Neuronal stem cell (in vitro differentiated cells): ENCODE data around the gene IFIT2.

Experiments
- DNase-seq: peaks from one replicate; pipeline ENCODE4 v3.0.0-alpha.2; 2013; ENCODE audit warnings: low spot score
- H2AFZ ChIP-seq: one replicate; pipeline ENCODE4 v1.6.1; 2013; ENCODE audit warnings: mild to moderate bottlenecking, low read length, inconsistent platforms
- H2AK5ac ChIP-seq: 2 replicates; pipeline ENCODE4 v1.6.1; 2013; ENCODE audit warnings: low read depth, mild to moderate bottlenecking, inconsistent platforms, low read length, moderate library complexity, mixed read lengths
- H2BK120ac ChIP-seq: 2 replicates; pipeline ENCODE4 v1.6.1; 2013; ENCODE audit warnings: low read depth, mild to moderate bottlenecking, inconsistent platforms, low read length, moderate library complexity, mixed read lengths
- H2BK12ac ChIP-seq: one replicate; pipeline ENCODE4 v1.6.1; 2013; ENCODE audit warnings: low read length, inconsistent platforms
- H2BK15ac ChIP-seq: 2 replicates; pipeline ENCODE4 v1.6.1; 2013; ENCODE audit warnings: mild to moderate bottlenecking, low read length, inconsistent platforms, mixed read lengths
- H2BK5ac ChIP-seq: one replicate; pipeline ENCODE4 v1.6.1; 2013; ENCODE audit warnings: inconsistent platforms, mild to moderate bottlenecking, low read length, moderate library complexity
- H3K14ac ChIP-seq: one replicate; pipeline ENCODE4 v1.6.1; 2013; ENCODE audit warnings: low read length, inconsistent platforms
- H3K18ac ChIP-seq: 2 replicates; pipeline ENCODE4 v1.6.1; 2013; ENCODE audit warnings: low read length, inconsistent platforms
- H3K23ac ChIP-seq: 2 replicates; pipeline ENCODE4 v1.6.1; 2013; ENCODE audit warnings: low read depth, mild to moderate bottlenecking, mixed read lengths, low read length, inconsistent platforms; ENCODE audit not compliant: poor library complexity
- H3K27ac ChIP-seq: replicated peaks from 3 replicates; pipeline ENCODE4 v1.5.1; 2013; ENCODE audit warnings: low read length, inconsistent platforms
- H3K27me3 ChIP-seq, 3 experiments: 2 replicates each; pipeline ENCODE4 v1.6.1; 2013; ENCODE audit warnings: low read length in 3 of 3, mild to moderate bottlenecking in 2 of 3, inconsistent platforms in 1 of 3, low read depth in 1 of 3, mixed read lengths in 1 of 3, moderate library complexity in 1 of 3; ENCODE audit not compliant: control insufficient read depth in 3 of 3, insufficient read depth in 3 of 3
- H3K36me3 ChIP-seq, 2 donors: replicated peaks in 1 of 2; 2 replicates each; pipeline ENCODE4 v1.6.1; 2013; ENCODE audit warnings: low read length in 2 of 2; ENCODE audit not compliant: control insufficient read depth in 2 of 2, insufficient read depth in 2 of 2
- H3K4ac ChIP-seq: 2 replicates; pipeline ENCODE4 v1.6.1; 2013; ENCODE audit warnings: inconsistent platforms, mild to moderate bottlenecking, low read length, moderate library complexity
- H3K4me1 ChIP-seq, 2 donors: 1 replicate in 1 of 2; 2 replicates in 1 of 2; pipeline ENCODE4 v1.6.1; 2013; ENCODE audit warnings: low read length in 2 of 2, low read depth in 1 of 2; ENCODE audit not compliant: control insufficient read depth in 2 of 2, insufficient read depth in 1 of 2
- H3K4me2 ChIP-seq: one replicate; pipeline ENCODE4 v1.6.1; 2013; ENCODE audit warnings: mild to moderate bottlenecking, low read length, inconsistent platforms; ENCODE audit not compliant: insufficient read depth, poor library complexity, severe bottlenecking
- H3K4me3 ChIP-seq, 2 donors: 2 replicates each; pipeline ENCODE4 v1.5.1; 2013; ENCODE audit warnings: low read length in 2 of 2, mild to moderate bottlenecking in 2 of 2, inconsistent platforms in 1 of 2, moderate library complexity in 1 of 2
- H3K79me1 ChIP-seq: one replicate; pipeline ENCODE4 v1.6.1; 2013; ENCODE audit warnings: low read depth, mild to moderate bottlenecking, inconsistent platforms, low read length, moderate library complexity
- H3K9ac ChIP-seq: one replicate; pipeline ENCODE4 v1.6.1; 2013; ENCODE audit warnings: mild to moderate bottlenecking, low read depth, low read length, inconsistent platforms; ENCODE audit not compliant: poor library complexity
- H3K9me3 ChIP-seq, 2 donors: replicated peaks in 1 of 2; 2 replicates each; pipeline versions ENCODE3 to v1.6.1; 2013; ENCODE audit warnings: low read length in 2 of 2, mild to moderate bottlenecking in 2 of 2, inconsistent platforms in 1 of 2, low read depth in 1 of 2, mixed read lengths in 1 of 2, moderate library complexity in 1 of 2; ENCODE audit not compliant: control insufficient read depth in 2 of 2, insufficient read depth in 1 of 2
- H4K8ac ChIP-seq: one replicate; pipeline ENCODE4 v1.6.1; 2013; ENCODE audit warnings: low read depth, mild to moderate bottlenecking, inconsistent platforms, low read length, moderate library complexity
- H4K91ac ChIP-seq: one replicate; pipeline ENCODE4 v1.6.1; 2013; ENCODE audit warnings: low read length, low read depth, mild to moderate bottlenecking, inconsistent platforms; ENCODE audit not compliant: poor library complexity
- WGBS, 2 donors: extraction: QIAGEN DNeasy Blood & Tissue Kit; methylation state at CpG; one replicate each; pipeline ENCODE4 v1.1.7; 2013; ENCODE audit warnings: missing lambda C conversion rate in 2 of 2, mixed read lengths in 1 of 2; ENCODE audit not compliant: insufficient read length in 2 of 2, insufficient replicate concordance in 1 of 2; ENCODE audit errors: extremely low coverage in 2 of 2; 5-methylcytosine and 5-hydroxymethylcytosine counted together

The IFIT2 gene

DNA sequence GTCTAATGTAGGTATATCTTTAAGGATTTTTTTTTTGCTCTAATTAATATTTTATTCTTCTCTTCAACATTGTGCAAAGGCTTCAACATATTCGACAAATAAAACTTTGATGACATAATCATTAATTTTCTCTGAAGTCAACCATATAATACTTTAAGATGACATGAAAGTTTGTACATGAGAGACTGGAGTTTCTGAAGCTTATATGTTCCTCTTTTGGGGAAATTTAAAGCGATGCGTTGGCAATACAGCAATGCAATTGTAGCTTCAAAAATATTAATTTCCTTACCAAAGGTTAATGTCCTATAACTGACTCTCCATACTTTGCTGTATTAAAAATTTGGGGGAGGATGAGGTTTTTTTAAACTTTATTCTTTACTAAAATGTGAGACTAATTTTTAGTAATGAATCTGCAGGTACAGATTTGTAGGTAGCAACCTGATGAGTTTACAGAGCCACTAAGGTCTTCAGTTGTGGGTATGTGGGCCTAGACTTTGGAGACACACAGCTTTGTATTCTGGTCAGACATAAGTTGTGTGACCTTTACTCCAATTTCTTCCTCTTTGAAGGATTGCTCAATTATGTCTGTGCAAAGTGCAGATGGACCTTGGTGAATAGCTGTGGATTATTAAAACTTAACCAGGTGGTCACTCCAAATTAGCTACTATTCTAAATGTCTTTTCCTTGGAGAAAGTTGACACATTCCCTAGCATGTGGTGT lies 32.3 kb upstream of the IFIT2 start:
- DNase-seq: no peak
- no peak overlapping the region for H2BK120ac ChIP-seq
- WGBS, 2 donors: no CpG with 5 or more reads among the region's 3 CpGs

DNA sequence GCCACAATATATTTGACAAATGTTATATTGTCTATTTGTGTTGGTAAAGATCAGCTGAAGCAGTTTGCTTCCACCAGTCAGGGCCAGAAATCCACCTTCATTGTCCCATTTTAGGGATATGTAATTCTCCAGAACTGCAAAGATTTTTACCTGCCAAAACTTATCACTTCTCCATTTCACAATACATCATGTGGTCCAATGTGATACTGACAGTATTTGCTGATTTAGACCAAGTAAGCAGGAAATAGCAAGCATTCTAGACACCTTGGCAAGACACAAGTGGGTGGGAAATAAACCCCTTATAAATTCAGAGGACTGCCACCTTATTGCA lies 31.7 kb upstream of the IFIT2 start:
- no peak overlapping the region for H3K23ac ChIP-seq
- no peaks in the 10 kb centered on the region for H3K79me1 ChIP-seq
- H2BK12ac ChIP-seq: no peak overlapping the region
- H3K4ac ChIP-seq: no peak overlapping the region
- no peak for DNase-seq
- H3K4me2 ChIP-seq: no peak overlapping the region
- no peak overlapping the region for H2AFZ ChIP-seq
- H2BK5ac ChIP-seq: no peak overlapping the region
- no peak overlapping the region for H3K18ac ChIP-seq
- H2BK15ac ChIP-seq: no peak overlapping the region
- no peak overlapping the region for H3K14ac ChIP-seq
- H3K9me3 ChIP-seq: no peaks in the 10 kb centered on the region
- no peak overlapping the region for H2AK5ac ChIP-seq
- no peak overlapping the region for H3K27ac ChIP-seq
- H4K91ac ChIP-seq: no peak overlapping the region
- H3K9ac ChIP-seq: no peak overlapping the region
- no peaks in the 10 kb centered on the region for H3K27me3 ChIP-seq
- no peak overlapping the region for H2BK120ac ChIP-seq
- no peaks in the 10 kb centered on the region for H3K36me3 ChIP-seq
- no peak overlapping the region for H4K8ac ChIP-seq
- peaks cover 2 to 3% of the 10 kb centered on the region in 2 donors for H3K4me1 ChIP-seq
- no peak overlapping the region for H3K4me3 ChIP-seq

More for the DNA sequence above, 32.3 kb upstream of the IFIT2 start:
- Histone ChIP-seq H3K14ac (no peak overlapping the region), H2BK15ac (no peak overlapping the region), H3K27ac (no peak overlapping the region), H3K4me2 (no peak overlapping the region), H3K18ac (no peak overlapping the region), H2BK5ac (no peak overlapping the region), H3K9me3 (no peaks in the 10 kb centered on the region), H3K4me3 (no peak overlapping the region), H3K4ac (no peak overlapping the region), H2AFZ (no peak overlapping the region), H3K4me1 (peaks cover 1 to 3% of the 10 kb centered on the region in 2 donors), H3K23ac (no peak overlapping the region), H3K79me1 (no peaks in the 10 kb centered on the region), H4K91ac (no peak overlapping the region), H3K36me3 (no peaks in the 10 kb centered on the region), H4K8ac (no peak overlapping the region), H3K9ac (no peak overlapping the region), H2BK12ac (no peak overlapping the region), H3K27me3 (no peaks in the 10 kb centered on the region), H2AK5ac (no peak overlapping the region)

DNA sequence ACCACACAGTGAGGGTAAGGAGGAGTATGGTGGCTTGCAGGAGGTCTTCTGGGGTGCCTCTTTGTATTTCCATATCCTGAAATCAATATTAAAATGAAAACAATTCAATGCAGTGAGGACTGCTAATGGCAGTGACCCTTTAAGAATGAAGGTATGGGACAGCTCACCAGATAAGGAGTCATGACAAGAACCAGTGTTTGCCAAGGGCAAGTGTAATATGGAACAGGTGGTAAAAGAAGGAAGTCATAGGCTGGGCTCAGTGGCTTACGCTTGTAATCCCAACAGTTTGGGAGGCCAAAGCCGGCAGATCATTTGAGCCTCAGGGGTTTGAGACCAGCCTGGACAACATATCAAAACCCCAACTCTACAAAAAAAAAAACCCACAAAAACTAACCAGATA lies 30.3 kb upstream of the IFIT2 start:
- no peak overlapping the region for H3K27ac ChIP-seq
- H3K14ac ChIP-seq: no peak overlapping the region
- H3K36me3 ChIP-seq: no peaks in the 10 kb centered on the region
- no peak overlapping the region for H2BK5ac ChIP-seq
- H4K8ac ChIP-seq: no peak overlapping the region
- no peak overlapping the region for H3K18ac ChIP-seq
- WGBS, 2 donors: no CpG with 5 or more reads among the region's 2 CpGs
- no peak overlapping the region for H2BK12ac ChIP-seq
- H4K91ac ChIP-seq: no peak overlapping the region
- H2AK5ac ChIP-seq: no peak overlapping the region
- no peaks in the 10 kb centered on the region for H3K9me3 ChIP-seq
- no peaks in the 10 kb centered on the region for H3K27me3 ChIP-seq
- no peak overlapping the region for H3K4me2 ChIP-seq
- no peak overlapping the region for H3K23ac ChIP-seq
- H2BK120ac ChIP-seq: no peak overlapping the region
- no peak for DNase-seq
- no peak overlapping the region for H2AFZ ChIP-seq
- H2BK15ac ChIP-seq: no peak overlapping the region
- no peak overlapping the region for H3K4ac ChIP-seq
- no peak overlapping the region for H3K4me3 ChIP-seq
- peaks cover 2 to 3% of the 10 kb centered on the region in 2 donors for H3K4me1 ChIP-seq
- no peaks in the 10 kb centered on the region for H3K79me1 ChIP-seq
- no peak overlapping the region for H3K9ac ChIP-seq

GRCh38 chr10:89273680-89274079 lies 28.2 kb upstream of the IFIT2 start:
- H2BK5ac ChIP-seq: no peak overlapping the region
- no peak overlapping the region for H3K9ac ChIP-seq
- no CpG with 5 or more reads among the region's 2 CpGs for WGBS, 2 donors

More at GRCh38 chr10:89273680-89274079, 28.2 kb upstream of the IFIT2 start:
- no peak overlapping the region for H3K4ac ChIP-seq
- no peak overlapping the region for H3K14ac ChIP-seq
- H3K27me3 ChIP-seq: no peaks in the 10 kb centered on the region
- H2AFZ ChIP-seq: no peak overlapping the region
- H3K27ac ChIP-seq: no peak overlapping the region
- no peak overlapping the region for H4K8ac ChIP-seq
- H3K18ac ChIP-seq: no peak overlapping the region
- no peak overlapping the region for H3K4me3 ChIP-seq
- H3K9me3 ChIP-seq: no peaks in the 10 kb centered on the region
- H2BK12ac ChIP-seq: no peak overlapping the region
- no peaks in the 10 kb centered on the region for H3K36me3 ChIP-seq
- no peak overlapping the region for H3K4me2 ChIP-seq
- no peak overlapping the region for H2AK5ac ChIP-seq
- H3K79me1 ChIP-seq: no peaks in the 10 kb centered on the region
- H3K23ac ChIP-seq: no peak overlapping the region
- H4K91ac ChIP-seq: no peak overlapping the region
- H3K4me1 ChIP-seq: peaks cover 0 to 4% of the 10 kb centered on the region in 2 donors
- H2BK120ac ChIP-seq: no peak overlapping the region
- no peak overlapping the region for H2BK15ac ChIP-seq
- DNase-seq: no peak
